Smooth muscle cell of the brain vasculature (primary cell): ENCODE data around the gene CBY3.
"Not testable (repeated sequence)": the region's sequence is repeated elsewhere in the genome, so short reads cannot be mapped to it uniquely, and the experiment has no call there.

Source experiments
- DNase-seq: peaks from one replicate; pipeline ENCODE4 v3.0.0-alpha.2; 2012; ENCODE audit warnings: low read depth, low spot score

Gene CBY3

DNA sequence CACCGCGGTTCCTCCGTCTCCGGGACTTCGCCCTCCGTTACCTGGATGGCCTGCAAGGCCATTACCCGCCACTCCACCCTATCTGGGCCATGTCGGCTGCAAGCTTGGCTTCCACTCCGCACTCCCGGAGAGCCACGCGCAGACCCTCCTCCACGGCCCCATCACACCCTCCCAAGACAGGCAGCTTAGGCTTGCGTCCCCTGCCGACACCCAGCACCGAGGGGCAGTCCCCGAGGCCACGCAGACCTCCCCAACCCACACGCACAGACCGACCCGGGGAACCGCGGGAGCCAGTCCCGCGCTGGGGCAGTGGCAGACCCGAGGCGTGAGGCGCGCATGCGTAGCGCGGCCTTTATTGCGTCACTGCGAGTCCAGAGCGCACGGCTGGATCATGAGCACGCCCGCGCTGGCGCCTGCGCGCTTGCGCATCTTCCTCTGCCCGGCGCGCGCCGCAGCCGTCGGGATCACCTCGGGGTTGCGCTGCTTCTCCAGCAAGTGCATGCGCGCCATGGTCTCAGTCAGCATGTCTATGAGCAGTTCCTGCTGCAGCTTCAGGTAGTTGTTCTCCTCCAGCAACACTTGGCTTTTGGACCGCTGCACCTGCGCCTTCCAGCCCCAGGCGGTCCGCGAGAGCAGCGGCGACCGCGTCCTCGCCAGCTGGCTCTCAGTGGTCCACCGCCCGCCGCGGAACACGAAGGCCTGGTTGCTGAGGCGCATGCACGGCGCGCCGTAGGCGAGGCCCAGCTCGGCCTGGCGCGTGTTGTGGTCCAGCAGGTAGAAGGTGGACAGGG lies 2.4 kb downstream of the CBY3 start:
- DNase-seq, result peak; percentile 89

DNA sequence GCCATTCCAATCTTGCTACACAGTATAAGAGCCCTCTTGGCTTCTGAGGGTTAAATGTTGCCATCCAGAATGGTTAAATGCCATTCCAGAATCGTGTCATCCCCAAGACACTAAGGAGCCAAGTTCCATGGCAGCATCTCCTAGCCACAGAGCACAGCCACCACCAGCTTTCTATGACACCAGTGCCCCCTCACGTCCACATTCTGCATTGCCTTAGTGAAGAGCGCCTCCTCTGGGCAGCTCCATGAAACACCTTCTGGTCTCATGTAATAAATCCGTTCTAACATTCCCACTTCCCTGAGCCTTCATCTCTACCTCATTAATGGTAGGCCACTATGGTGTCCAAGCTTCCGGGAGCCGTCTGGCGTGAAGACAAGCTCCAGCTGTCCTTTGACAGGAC lies 12.4 kb downstream of the CBY3 start:
- DNase-seq, result peak; percentile 26

DNA sequence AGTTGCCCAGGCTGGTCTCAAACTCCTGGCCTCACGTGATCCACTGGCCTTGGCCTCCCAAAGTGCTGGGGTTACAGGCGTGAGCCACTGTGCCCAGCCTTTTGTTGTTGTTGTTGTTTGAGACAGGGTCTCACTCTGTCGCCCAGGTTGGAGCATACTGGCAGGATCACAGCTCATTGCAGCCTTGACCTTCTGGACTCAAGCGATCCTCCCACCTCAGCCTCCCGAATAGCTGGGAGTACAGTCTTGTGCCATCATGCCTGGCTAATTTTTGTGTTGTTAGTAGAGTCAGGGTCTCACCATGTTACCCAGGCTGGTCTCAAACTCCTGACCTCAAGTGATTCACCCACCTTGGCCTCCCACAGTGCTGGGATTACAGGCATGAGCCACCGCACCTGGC lies 19.2 kb downstream of the CBY3 start:
- not testable (repeated sequence) for DNase-seq

DNA sequence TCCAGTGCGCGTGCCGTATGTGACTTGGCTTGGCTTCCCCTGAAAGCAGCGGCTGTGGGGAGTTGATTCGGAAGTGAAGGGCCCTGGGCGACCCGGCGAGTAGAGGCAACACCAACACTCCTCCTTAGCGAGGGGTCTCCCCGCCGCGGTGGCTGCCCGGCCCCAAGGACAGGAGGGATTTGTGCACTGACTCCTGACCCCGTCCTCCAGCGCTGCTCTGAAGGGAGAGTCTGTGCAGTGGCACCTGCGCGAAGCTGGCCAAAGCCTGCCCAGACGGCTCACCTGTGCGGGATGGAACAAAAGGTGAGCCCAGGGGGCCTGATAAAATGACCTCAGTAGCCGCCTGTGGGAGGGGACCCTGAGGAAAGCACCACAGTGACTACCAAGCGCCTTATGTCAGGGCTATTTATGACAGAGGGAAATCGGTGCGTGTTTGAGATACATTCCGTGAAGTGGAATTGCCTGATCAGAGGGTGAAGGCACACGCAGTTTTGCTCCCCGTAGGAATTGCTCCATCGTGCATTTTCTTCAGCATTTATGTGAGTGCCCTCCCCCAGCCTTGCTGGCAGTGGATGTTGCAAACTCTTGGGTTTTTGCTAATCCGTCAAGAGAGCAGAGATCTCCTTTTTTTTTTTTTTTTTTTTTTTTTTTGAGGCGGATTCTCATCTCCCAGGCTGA lies 22.5 kb downstream of the CBY3 start:
- not testable (repeated sequence) for DNase-seq

- not testable (repeated sequence) for DNase-seq
These were observed 23.3 kb downstream of the CBY3 start for GRCh38 chr5:179657302-179658178.

- not testable (repeated sequence) for DNase-seq
These were observed 27.7 kb downstream of the CBY3 start for GRCh38 chr5:179653135-179653534.

DNA sequence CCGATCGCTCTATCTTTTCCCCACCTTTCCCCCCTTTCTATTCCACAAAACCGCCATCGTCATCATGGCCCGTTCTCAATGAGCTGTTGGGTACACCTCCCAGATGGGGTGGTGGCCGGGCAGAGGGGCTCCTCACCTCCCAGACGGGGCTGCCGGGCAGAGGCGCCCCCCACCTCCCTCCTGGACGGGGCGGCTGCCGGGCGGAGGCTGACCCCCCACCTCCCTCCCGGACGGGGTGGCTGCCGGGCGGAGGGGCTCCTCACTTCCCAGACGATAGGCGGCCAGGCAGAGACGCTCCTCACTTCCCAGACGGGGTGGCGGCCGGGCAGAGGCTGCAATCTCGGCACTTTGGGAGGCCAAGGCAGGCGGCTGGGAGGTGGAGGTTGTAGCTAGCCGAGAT lies 30.6 kb downstream of the CBY3 start:
- not testable (repeated sequence) for DNase-seq

DNA sequence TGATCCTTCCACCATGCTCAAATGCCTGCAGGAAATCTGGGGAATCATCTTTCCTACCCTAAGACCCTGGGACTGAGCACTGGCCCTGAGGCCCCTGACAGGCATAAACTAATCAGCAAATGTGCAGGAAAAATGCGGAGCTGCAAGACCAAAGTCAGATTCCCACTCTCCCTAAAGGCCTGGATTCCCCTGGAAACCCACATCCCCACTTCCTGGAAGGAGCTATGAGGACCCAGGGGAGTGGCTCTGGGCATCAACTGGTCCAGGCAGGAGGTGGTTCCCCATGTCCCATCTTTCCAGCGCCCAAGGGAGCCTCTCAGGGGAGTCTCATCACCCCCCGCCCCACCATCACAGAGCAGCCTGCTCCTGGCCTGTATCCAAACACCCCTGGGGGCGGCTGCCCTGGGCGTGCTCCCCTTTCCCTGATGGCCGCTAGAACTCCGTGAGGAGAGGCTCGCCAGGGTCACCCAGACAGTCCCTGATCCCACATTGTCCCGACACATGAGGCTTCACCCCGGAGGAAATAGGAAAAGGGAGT lies 31.6 kb downstream of the CBY3 start:
- not testable (repeated sequence) for DNase-seq

- DNase-seq, result no peak
These were observed 32.4 kb downstream of the CBY3 start for GRCh38 chr5:179648410-179648809.

- not testable (repeated sequence) for DNase-seq
These were observed 36.1 kb downstream of the CBY3 start for GRCh38 chr5:179644766-179645165.

GRCh38 chr5:179643141-179643920 lies 37.5 kb downstream of the CBY3 start:
- DNase-seq, result not testable (repeated sequence)

- DNase-seq, result not testable (repeated sequence)
These were observed 38.2 kb downstream of the CBY3 start for GRCh38 chr5:179642626-179643025.

GRCh38 chr5:179641745-179642144 lies 39.1 kb downstream of the CBY3 start:
- DNase-seq, result not testable (repeated sequence)

DNA sequence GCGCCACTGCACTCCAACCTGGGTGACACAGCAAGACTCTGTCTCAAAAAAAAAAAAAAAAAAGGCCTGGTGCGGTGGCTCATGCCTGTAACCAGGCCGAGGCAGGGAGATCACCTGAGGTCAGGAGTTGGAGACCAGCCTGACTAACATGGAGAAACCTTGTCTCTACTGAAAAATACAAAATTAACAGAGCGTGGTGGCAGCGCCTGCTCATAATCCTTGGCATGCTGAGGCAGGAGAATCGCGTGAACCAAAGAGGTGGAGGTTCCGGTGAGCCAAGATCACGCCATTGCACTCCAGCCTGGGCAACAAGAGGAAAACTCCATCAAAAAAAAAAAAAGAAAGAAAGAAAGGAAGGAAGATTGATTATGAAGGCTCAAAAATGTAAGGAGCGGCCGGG lies 41.5 kb downstream of the CBY3 start:
- DNase-seq, result not testable (repeated sequence)

- not testable (repeated sequence) for DNase-seq
These were observed 46.3 kb downstream of the CBY3 start for GRCh38 chr5:179634370-179635172.

DNA sequence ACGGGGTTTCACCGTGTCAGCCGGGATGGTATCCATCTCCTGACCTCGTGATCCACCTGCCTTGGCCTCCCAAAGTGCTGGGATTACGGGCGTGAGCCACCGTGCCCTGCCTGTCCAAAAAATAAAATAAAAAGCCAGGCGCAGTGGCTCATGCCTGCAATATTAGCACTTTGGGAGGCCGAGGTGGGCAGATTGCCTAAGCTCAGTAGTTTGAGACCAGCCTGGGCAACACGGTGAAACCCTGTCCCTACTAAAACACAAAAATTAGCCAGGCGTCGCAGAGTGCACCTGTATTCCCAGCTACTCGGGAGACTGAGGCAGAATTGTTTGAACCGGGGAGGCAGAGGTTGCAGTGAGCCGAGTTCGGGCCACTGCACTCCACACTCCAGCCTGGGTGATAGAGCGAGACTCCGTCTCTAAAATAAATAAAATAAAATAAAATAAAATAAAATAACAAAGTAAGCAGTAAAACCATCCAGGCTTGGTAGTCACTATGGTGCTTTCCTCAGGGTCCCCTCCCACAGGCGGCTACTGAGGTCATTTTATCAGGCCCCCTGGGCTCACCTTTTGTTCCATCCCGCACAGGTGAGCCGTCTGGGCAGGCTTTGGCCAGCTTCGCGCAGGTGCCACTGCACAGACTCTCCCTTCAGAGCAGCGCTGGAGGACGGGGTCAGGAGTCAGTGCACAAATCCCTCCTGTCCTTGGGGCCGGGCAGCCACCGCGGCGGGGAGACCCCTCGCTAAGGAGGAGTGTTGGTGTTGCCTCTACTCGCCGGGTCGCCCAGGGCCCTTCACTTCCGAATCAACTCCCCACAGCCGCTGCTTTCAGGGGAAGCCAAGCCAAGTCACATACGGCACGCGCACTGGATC lies 47.1 kb downstream of the CBY3 start:
- DNase-seq, result not testable (repeated sequence)
